ENCODE measurements around the gene PBX3. TPM values are rescaled to one million over a fixed set of nuclear protein-coding genes. Genes with fewer than 3 reads are reported as not detected.

PBX3 gene
- total RNA-seq, 1 experiment from 2014 or later, result 46.0 TPM

- Histone ChIP-seq H3K9ac (ENCODE audit: extremely low read depth, insufficient read length, low read length) (no peak overlapping the region), H3K18ac (ENCODE audit: insufficient read length, low read depth, low read length) (no peak overlapping the region), H3K79me1 (ENCODE audit: insufficient read depth, low read depth, low read length, poor library complexity, severe bottlenecking) (peaks cover 7% of the 10 kb centered on the region), H2BK120ac (ENCODE audit: low read depth, low read length, poor library complexity, severe bottlenecking) (no peak overlapping the region), H3K4ac (ENCODE audit: low read depth, low read length) (no peak overlapping the region), H4K91ac (ENCODE audit: insufficient read length, low read depth, low read length) (no peak overlapping the region), H2AK5ac (ENCODE audit: insufficient read length, low read length) (no peak overlapping the region), H3K27me3 (ENCODE audit: insufficient read depth, low read length) (no peaks in the 10 kb centered on the region), H4K8ac (replicated peaks; ENCODE audit: insufficient read length, low read depth, low read length) (no peak overlapping the region), H3K9me3 (ENCODE audit: control insufficient read depth, low read depth, low read length) (no peaks in the 10 kb centered on the region), H3K23me2 (ENCODE audit: insufficient read length, low read depth, low read length, poor library complexity, severe bottlenecking) (no peaks in the 10 kb centered on the region), H3K4me2 (ENCODE audit: insufficient read depth, insufficient read length, low read length) (no peak overlapping the region), H3T11ph (ENCODE audit: low read length) (no peak overlapping the region), H2BK15ac (ENCODE audit: low read depth, low read length) (no peak overlapping the region), H3K14ac (ENCODE audit: insufficient read depth, low read length) (no peak overlapping the region), H2AFZ (ENCODE audit: low read length) (no peak overlapping the region), H3K23ac (ENCODE audit: insufficient read length, low read depth, low read length) (no peak overlapping the region), H3K79me2 (ENCODE audit: insufficient read depth, low read length) (no peaks in the 10 kb centered on the region), H3K4me1 (ENCODE audit: insufficient read depth, low read length) (no peaks in the 10 kb centered on the region), H4K20me1 (ENCODE audit: control insufficient read depth, insufficient read depth, insufficient read length) (no peaks in the 10 kb centered on the region), H2BK12ac (ENCODE audit: insufficient read length, low read depth, low read length) (no peak overlapping the region), H3K56ac (ENCODE audit: insufficient read length, low read depth, low read length) (no peak overlapping the region), H2BK20ac (ENCODE audit: low read depth, low read length, poor library complexity, severe bottlenecking) (no peak overlapping the region), H3K27ac (ENCODE audit: insufficient read length, low read depth, low read length) (no peak overlapping the region), H2BK5ac (ENCODE audit: insufficient read length, low read length) (no peak overlapping the region), H4K5ac (ENCODE audit: insufficient read length, low read depth, low read length) (no peak overlapping the region)
- H3K4me1 Mint-ChIP-seq, result 0 out of 4 replicates have a peak, but pooled peaks cover 0 to 2% of the 10 kb centered on the region in 2 experiments
- H3K27me3 Mint-ChIP-seq (ENCODE audit: low read depth), result no peaks in the 10 kb centered on the region
- no peak for DNase-seq
- no peak for TF ChIP-seq CTCF (conservative IDR thresholded peaks at IDR 0.05)
- H3K9me3 Mint-ChIP-seq, result no peaks in the 10 kb centered on the region
- WGBS (ENCODE audit: extremely low coverage, insufficient read length, low lambda C conversion rate), result no CpG with 5 or more reads among the region's 2 CpGs
- no peak overlapping the region for H3K27ac Mint-ChIP-seq
- H3K4me3 Mint-ChIP-seq, result no peak overlapping the region
- H3K36me3 Mint-ChIP-seq (ENCODE audit: insufficient read depth in 1 of 3, low read depth in 3 of 3), result peaks cover 0 to 4% (median 0%) of the 10 kb centered on the region in 3 experiments; a peak in 3 of 7 replicates
Measured at GRCh38 chr9:125803526-125803925, 56.4 kb downstream of the PBX3 start.
